ENCODE data around the gene PRIM2. TPM values are rescaled to one million over a fixed set of nuclear protein-coding genes. Genes with fewer than 3 reads are reported as not detected.
"Not testable (repeated sequence)": the region's sequence is repeated elsewhere in the genome, so short reads cannot be mapped to it uniquely, and the experiment has no call there.

The PRIM2 gene
- total and polyA plus RNA-seq, 2 experiments from 2014 or later: 27.9 to 61.3 TPM

DNA sequence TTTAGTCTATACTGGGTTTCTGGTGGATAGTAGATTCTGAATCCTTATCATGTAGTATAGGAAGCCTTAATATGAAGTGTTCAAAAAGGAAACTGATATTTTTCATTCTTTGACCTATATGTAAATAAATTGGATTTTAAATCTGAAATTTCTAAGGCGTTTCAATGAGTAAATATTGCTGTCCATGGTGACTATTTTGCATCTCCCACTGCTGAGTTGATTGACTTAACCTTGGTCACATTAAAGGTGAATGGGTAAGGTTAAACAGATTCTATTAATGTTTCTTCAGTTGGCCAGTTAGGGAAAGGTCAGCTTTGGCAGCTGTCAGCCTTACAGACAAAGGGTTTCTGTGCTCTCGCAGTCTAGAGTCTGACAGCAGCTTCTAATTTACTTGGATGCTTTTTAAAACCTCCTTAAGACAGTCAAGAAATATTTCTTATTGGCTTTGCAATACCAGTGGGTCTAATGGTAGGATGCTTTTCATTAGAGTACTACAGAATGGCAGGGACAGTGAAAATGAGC, 24.8 kb downstream of the PRIM2 start:
- Histone ChIP-seq H3K4me2 (ENCODE audit: unreplicated experiment) (no peak overlapping the region), H3K27me3 (replicated peaks; ENCODE audit: insufficient read depth) (no peaks in the 10 kb centered on the region), H3K9ac (no peak overlapping the region), H3K27ac (no peak overlapping the region), H4K20me1 (ENCODE audit: insufficient read depth) (no peaks in the 10 kb centered on the region), H3K4me1 (ENCODE audit: insufficient read depth) (no peaks in the 10 kb centered on the region), H3K79me2 (ENCODE audit: insufficient read depth) (peaks cover 36% of the 10 kb centered on the region), H3F3A (ENCODE audit: insufficient read depth) (no peaks in the 10 kb centered on the region), H2AFZ (no peak overlapping the region), H3K4me3 (no peak overlapping the region), H3K9me2 (ENCODE audit: insufficient read depth) (no peaks in the 10 kb centered on the region), H3K9me3 (ENCODE audit: low read depth) (no peaks in the 10 kb centered on the region), H3K36me3 (ENCODE audit: low read depth) (no peaks in the 10 kb centered on the region)
- TF ChIP-seq EZH2 (IDR thresholded peaks at IDR 0.05; ENCODE audit: insufficient read depth, poor library complexity, severe bottlenecking): no peak
- no peak for TF ChIP-seq EZH2phosphoT487 (IDR thresholded peaks at IDR 0.05; ENCODE audit: insufficient read depth, low read depth)
- WGBS, 2 experiments (ENCODE audit: low coverage in 1 of 2, low lambda C conversion rate in 2 of 2, missing lambda C conversion rate in 2 of 2): 40 to 42% methylated on average over 2 of the region's 2 CpGs
- no peak for DNase-seq
- in situ Hi-C loops (cut with MboI): no loop called here

DNA sequence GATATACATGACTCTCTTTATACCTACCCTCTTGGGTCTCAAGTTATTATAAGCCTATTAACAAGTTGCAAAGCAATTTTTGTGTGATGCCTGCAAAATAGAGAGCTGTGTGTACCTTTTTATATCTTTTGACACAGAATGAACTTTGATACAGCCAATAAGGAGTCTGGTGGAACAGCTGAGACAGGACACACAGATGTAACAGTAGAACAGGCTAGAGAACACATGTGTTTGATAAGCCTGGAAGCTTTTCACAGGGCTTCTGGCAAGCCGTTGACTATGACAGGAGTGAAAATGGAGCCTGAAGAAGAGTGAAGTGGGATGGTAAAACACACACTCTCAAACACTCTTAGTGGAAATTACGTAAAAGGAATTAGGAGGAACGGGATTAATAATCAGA, 25.9 kb downstream of the PRIM2 start:
- peaks cover 38% of the 10 kb centered on the region for H3K79me2 ChIP-seq (ENCODE audit: insufficient read depth)
- H3K4me1 ChIP-seq (ENCODE audit: insufficient read depth); H3K27me3 ChIP-seq (replicated peaks; ENCODE audit: insufficient read depth); in situ Hi-C loops (cut with MboI); H3K4me3 ChIP-seq; H3K4me2 ChIP-seq (ENCODE audit: unreplicated experiment); H3K9ac ChIP-seq; H3K27ac ChIP-seq; H4K20me1 ChIP-seq (ENCODE audit: insufficient read depth); H3K9me3 ChIP-seq (ENCODE audit: low read depth); H2AFZ ChIP-seq; H3K9me2 ChIP-seq (ENCODE audit: insufficient read depth); DNase-seq; H3F3A ChIP-seq (ENCODE audit: insufficient read depth); H3K36me3 ChIP-seq (ENCODE audit: low read depth): not testable (repeated sequence)
- whole genome bisulfite sequencing, 2 experiments (ENCODE audit: low coverage in 1 of 2, low lambda C conversion rate in 2 of 2, missing lambda C conversion rate in 2 of 2): 66 to 69% methylated on average over 3 of the region's 3 CpGs

DNA sequence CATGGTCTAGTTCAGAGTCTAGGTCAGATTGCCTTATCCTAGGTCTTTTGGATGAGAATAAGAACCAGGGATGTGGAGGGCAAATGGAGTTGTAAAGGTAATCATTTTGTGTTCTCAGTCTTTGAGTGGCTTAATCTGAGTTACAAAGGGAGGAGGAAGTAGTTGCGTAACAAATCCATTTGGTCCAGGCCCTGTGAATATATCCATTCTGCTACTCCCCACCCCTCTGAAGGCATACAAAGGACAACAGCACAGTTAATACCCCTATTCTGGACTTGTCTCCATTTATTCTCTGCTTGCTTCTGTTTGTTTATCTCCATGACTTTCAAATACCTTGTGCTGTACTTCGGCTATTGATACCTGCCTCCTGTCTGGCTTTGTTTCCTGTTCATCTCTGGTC, 29.3 kb downstream of the PRIM2 start:
- H2AFZ ChIP-seq; H3K36me3 ChIP-seq (ENCODE audit: low read depth); H3F3A ChIP-seq (ENCODE audit: insufficient read depth); H3K9me3 ChIP-seq (ENCODE audit: low read depth); H3K9ac ChIP-seq; H3K9me2 ChIP-seq (ENCODE audit: insufficient read depth); in situ Hi-C loops (cut with MboI); H3K27ac ChIP-seq; H4K20me1 ChIP-seq (ENCODE audit: insufficient read depth); H3K27me3 ChIP-seq (replicated peaks; ENCODE audit: insufficient read depth); DNase-seq; H3K4me1 ChIP-seq (ENCODE audit: insufficient read depth); H3K4me3 ChIP-seq; H3K4me2 ChIP-seq (ENCODE audit: unreplicated experiment): not testable (repeated sequence)
- H3K79me2 ChIP-seq (ENCODE audit: insufficient read depth): peaks cover 55% of the 10 kb centered on the region
- WGBS, 2 experiments (ENCODE audit: low coverage in 1 of 2, low lambda C conversion rate in 2 of 2, missing lambda C conversion rate in 2 of 2): 93 to 97% methylated on average over 2 of the region's 2 CpGs

DNA sequence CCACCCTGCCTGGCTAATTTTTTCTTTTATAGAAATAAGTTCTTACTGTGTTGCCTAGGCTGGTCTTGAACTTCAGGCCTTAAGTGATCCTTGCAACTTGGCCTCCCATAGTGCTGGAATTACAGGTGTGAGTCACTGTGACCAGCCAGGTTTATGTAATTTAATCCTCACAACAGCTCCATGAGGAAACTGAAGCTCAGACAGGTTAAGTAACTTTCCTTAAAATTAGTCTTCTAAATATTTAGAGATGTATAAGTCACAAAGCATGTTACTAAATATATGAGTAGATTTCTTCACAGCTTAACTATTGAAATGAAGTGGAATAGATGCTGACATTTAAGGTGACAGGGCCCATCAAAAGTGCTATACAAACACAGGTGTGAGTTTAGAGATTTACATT, 30.2 kb downstream of the PRIM2 start:
- H3F3A ChIP-seq (ENCODE audit: insufficient read depth); H3K9me2 ChIP-seq (ENCODE audit: insufficient read depth); H4K20me1 ChIP-seq (ENCODE audit: insufficient read depth); H3K4me2 ChIP-seq (ENCODE audit: unreplicated experiment); H3K9me3 ChIP-seq (ENCODE audit: low read depth); in situ Hi-C loops (cut with MboI); H3K36me3 ChIP-seq (ENCODE audit: low read depth); H3K27me3 ChIP-seq (replicated peaks; ENCODE audit: insufficient read depth); H3K27ac ChIP-seq; H2AFZ ChIP-seq; DNase-seq; H3K9ac ChIP-seq; H3K4me3 ChIP-seq; H3K4me1 ChIP-seq (ENCODE audit: insufficient read depth): not testable (repeated sequence)
- H3K79me2 ChIP-seq (ENCODE audit: insufficient read depth): peaks cover 54% of the 10 kb centered on the region

DNA sequence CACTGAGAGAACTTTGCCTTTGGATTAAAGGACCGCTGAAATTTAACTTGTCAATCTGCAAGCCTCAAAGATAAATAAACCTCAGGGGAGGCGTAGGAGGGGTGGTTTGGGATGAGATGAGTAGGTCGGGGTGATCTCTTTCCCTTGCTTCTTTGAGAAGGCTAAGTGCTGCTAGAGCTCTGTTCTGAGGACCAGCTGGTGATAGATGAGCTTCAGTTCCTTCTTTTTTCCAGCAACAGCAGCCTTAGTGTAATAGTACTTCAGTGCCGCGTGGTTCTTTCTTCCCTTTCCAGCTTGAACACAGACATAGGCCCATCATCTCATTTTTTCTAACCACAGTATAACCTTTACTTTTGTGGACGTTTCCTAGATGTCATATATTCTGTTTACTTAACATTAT, 33.0 kb downstream of the PRIM2 start:
- DNase-seq; H3K4me1 ChIP-seq (ENCODE audit: insufficient read depth); H3K9ac ChIP-seq; H3K4me2 ChIP-seq (ENCODE audit: unreplicated experiment); H3K36me3 ChIP-seq (ENCODE audit: low read depth); H3K9me3 ChIP-seq (ENCODE audit: low read depth); H3K4me3 ChIP-seq; H3F3A ChIP-seq (ENCODE audit: insufficient read depth); H2AFZ ChIP-seq; H3K9me2 ChIP-seq (ENCODE audit: insufficient read depth); in situ Hi-C loops (cut with MboI); H4K20me1 ChIP-seq (ENCODE audit: insufficient read depth); H3K27ac ChIP-seq; H3K27me3 ChIP-seq (replicated peaks; ENCODE audit: insufficient read depth): not testable (repeated sequence)
- peaks cover 64% of the 10 kb centered on the region for H3K79me2 ChIP-seq (ENCODE audit: insufficient read depth)
- 79 to 82% methylated on average over 6 of the region's 6 CpGs for WGBS, 2 experiments (ENCODE audit: low coverage in 1 of 2, low lambda C conversion rate in 2 of 2, missing lambda C conversion rate in 2 of 2)

DNA sequence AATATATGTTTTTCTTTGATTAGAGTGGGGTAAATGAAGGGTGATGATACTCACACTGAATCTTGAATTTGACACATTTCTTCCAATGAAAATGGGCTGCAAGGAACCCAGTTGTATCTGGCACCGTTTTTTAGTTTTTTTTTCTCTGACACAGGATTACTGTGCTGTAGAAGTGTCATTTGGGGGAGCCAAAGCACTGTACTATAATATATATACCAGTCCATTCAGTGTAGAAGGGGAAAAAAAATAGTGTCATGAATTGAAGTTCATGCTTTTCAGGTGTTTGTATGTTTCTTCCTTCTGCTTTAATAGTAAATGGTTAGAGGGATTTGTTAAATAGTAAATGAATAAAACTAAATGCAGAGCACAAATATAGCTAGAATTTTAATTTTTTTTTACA, 35.2 kb downstream of the PRIM2 start:
- H3K27me3 ChIP-seq (replicated peaks; ENCODE audit: insufficient read depth); H3F3A ChIP-seq (ENCODE audit: insufficient read depth); H4K20me1 ChIP-seq (ENCODE audit: insufficient read depth); H3K9ac ChIP-seq; in situ Hi-C loops (cut with MboI); H3K4me1 ChIP-seq (ENCODE audit: insufficient read depth); H3K27ac ChIP-seq; H3K4me2 ChIP-seq (ENCODE audit: unreplicated experiment); H2AFZ ChIP-seq; H3K9me3 ChIP-seq (ENCODE audit: low read depth); H3K36me3 ChIP-seq (ENCODE audit: low read depth); H3K4me3 ChIP-seq; H3K9me2 ChIP-seq (ENCODE audit: insufficient read depth): not testable (repeated sequence)
- WGBS, 2 experiments (ENCODE audit: low coverage in 1 of 2, low lambda C conversion rate in 2 of 2, missing lambda C conversion rate in 2 of 2): 3 to 13% methylated on average over 1 of the region's 1 CpG
- H3K79me2 ChIP-seq (ENCODE audit: insufficient read depth): peaks cover 70% of the 10 kb centered on the region
- DNase-seq: peak; percentile 38

DNA sequence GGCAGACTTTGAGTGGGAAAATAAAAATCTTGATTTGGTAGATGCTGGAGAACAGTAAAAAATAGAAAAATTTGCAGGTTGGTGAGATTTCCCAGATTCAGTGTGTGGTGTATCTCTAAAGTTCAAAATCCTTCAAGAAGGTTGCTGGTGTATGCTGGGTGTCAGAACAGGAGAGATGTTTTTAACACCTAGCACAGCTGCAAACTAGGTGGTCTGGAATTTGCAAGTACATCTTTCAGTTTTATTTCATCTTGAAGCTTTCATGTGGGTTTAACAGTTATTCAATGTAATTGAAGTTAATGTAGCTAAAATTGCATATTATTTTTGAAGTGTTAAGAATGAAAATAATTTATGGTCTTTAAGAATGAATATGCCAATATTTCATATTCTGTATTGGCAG, 40.9 kb downstream of the PRIM2 start:
- H3K4me3 ChIP-seq; H2AFZ ChIP-seq; in situ Hi-C loops (cut with MboI); H3K9me3 ChIP-seq (ENCODE audit: low read depth); H4K20me1 ChIP-seq (ENCODE audit: insufficient read depth); H3K27ac ChIP-seq; H3K36me3 ChIP-seq (ENCODE audit: low read depth); H3K9ac ChIP-seq; H3K9me2 ChIP-seq (ENCODE audit: insufficient read depth); H3F3A ChIP-seq (ENCODE audit: insufficient read depth); H3K27me3 ChIP-seq (replicated peaks; ENCODE audit: insufficient read depth); DNase-seq; H3K4me2 ChIP-seq (ENCODE audit: unreplicated experiment): not testable (repeated sequence)
- Histone ChIP-seq H3K4me1 (ENCODE audit: insufficient read depth) (peaks cover 13% of the 10 kb centered on the region), H3K79me2 (ENCODE audit: insufficient read depth) (peaks cover 74% of the 10 kb centered on the region)

DNA sequence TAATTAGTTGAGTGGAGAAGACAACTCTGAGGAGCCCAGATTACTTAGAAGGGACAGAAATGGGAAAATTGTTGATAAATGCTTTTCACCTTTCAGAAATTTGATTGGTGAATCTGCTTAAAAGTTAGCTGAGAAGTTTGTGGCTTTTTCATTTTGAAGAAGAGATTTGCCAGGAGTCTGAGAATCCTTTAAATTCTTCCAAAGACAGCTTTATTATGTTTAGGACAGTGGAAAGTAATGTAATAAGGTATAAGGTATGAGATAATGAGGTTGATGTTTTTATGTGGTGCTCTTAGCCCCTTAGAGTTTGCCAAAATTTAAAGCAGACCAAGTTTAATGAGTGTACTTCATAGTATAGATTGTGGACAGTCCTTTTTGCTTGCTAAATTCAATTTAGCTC, 42.3 kb downstream of the PRIM2 start:
- H3K9me3 ChIP-seq (ENCODE audit: low read depth); in situ Hi-C loops (cut with MboI); H2AFZ ChIP-seq; H3K27ac ChIP-seq; H3K4me2 ChIP-seq (ENCODE audit: unreplicated experiment); H3K27me3 ChIP-seq (replicated peaks; ENCODE audit: insufficient read depth); H3K9ac ChIP-seq; H3F3A ChIP-seq (ENCODE audit: insufficient read depth); H3K9me2 ChIP-seq (ENCODE audit: insufficient read depth); DNase-seq; H3K36me3 ChIP-seq (ENCODE audit: low read depth); H3K4me3 ChIP-seq; H4K20me1 ChIP-seq (ENCODE audit: insufficient read depth): not testable (repeated sequence)
- Histone ChIP-seq H3K79me2 (ENCODE audit: insufficient read depth) (peaks cover 74% of the 10 kb centered on the region), H3K4me1 (ENCODE audit: insufficient read depth) (peaks cover 16% of the 10 kb centered on the region)

All from GM23248 (cell line).